HUDEP-2 (cell line): ENCODE measurements around the gene SLC25A47.

ENCODE experiments used
- DNase-seq, 76 experiments: peaks; one replicate each; lab custom pipeline; 2025; ENCODE audit not compliant: unreplicated experiment in 76 of 76; lab: John Stamatoyannopoulos, UW

The SLC25A47 gene

DNA sequence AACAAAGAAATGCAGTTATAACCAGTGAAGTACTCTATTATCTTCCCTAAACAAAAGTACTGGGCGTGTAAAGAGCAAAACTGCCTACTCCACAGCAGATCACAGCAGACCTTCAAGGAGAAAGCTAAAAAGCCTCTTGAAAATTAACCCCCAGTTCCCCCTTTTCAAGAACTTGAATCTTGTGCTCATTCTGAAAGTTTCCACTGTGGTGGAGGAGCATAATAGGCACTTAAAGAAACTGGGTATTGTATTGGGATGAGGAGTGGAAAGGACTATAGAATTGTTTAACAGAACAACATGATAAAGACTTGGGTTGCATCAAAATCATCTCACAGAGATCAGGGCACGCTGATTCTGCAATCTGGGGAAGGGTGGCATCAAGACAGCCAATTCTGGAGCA is 51.1 kb downstream of the SLC25A47 start:
- DNase-seq, result no peak

DNA sequence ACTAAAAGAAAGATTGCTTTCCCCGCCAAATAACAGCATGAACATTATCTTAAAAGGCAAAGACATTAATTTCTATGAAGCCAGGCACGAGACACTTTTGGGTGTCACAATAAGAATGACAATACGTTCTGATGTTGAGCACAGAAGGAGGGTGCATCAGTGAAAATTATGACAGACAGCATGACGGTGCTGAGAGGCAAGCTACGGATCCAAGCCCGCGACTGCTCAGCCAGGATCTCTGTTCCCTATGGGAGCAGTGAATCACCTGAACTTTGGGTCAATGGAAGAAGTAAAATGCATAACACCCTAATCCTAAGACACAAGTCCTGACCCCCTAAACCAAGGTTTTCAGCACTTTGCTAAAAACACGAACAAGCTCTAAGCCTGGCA is 51.7 kb downstream of the SLC25A47 start:
- DNase-seq, result no peak

DNA sequence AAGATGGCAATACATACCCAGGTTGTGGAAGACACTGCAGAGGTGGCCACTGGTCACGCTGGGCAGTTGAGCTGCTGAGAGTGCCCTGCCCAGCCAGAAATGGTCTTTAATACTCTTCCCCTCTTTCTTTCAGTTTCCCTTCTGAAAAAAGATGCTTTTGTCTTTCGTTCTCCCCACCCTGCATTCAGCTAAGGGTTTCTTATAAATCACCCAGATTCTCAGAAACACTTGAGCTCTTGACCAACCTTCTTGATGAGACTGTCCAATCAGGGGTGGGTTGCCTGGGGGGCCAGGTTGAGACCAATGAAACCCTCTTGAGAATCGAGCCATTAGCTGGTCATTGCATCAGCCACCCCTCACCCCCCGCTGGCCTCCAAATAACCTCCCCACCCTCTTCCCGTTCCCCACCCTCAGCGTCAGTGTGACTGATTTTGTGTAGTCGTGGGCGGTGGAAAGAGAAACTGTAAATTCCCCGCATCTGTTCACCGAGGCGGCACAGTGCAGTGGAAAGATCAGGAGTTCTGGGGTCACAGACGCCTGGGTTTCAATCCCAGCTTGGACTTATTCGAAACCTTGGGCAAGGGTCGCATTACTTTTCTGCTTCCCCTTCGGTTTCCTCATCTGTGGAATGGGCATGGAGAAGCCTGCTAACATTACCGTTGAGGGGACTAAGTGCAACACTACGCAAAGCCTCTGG is 52.3 kb downstream of the SLC25A47 start:
- DNase-seq, result peak in 69 of 76 experiments; percentile 10 to 81 (median 63)

DNA sequence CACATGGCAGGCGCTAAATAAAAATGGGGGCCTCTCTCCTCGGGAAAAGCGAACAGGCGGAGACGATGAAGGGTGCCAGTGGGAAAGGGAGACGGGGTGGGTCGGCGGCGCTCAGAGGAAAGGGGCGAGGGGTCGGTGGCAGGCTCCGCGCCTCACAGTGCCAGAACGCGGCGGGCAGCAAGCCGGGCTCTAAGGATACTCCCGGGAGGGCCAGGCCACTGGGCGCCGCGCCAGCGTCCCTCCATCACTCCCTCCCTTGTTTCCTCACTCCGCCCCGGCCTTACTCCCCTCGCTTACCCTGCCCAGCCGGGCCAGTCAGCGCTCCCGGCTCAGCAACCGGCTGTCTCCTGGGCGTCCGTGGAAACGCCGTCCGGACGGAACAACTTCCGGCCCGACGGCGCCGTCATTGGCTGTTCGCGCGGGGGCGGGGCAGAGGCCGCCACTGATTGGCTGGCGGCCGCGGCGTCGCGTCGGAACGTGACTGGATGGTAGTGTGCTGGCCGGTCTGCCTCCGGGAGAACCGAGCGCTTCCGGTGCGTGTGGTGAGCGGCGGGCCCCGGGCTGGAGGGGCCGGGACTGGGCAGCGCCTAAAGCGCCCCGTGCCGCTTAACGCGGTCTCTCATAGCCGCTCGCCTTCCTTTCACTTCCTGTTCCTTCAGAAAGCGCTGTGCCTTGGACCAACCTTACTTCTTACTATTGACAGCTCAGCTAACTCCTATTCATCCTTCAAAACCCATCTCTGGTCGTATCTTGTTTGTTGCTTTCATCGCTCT is 53.0 kb downstream of the SLC25A47 start, which contains the start of gene WDR25:
Gene WDR25, plus strand, starts transcription at position 523 of the 773 bp plus-strand sequence.
- DNase-seq, result peak in 74 of 76 experiments; percentile 42 to 97 (median 90)

DNA sequence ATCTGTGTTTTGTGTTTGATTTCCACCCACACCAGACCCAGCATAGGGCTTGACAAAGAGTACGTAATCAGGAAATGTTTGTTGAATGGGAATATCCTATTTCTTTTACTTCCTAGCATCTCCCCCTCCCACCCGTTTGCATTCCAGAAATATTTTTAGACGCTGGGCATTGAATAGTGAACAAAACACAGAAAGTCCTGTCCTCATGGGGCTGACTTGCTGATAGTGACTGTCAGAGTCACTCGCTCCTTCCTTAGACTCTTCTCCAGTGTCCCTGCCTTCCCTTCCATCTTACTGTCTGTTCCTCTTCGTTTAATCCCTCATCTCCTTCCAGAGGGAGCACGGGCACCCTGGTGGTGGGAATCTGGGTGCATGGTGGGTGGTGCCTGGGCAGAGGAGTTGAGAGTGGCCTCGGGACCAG is 53.6 kb downstream of the SLC25A47 start:
- DNase-seq, result peak in 5 of 76 experiments; percentile 11 to 26 (median 14)
